HEK293 (cell line): ENCODE results near the gene SNAPC2.

ENCODE experiments used
- CTCF ChIA-PET: fragments of 350-600 bp; formaldehyde crosslinking; extraction: SDS; loops from one replicate; lab custom pipeline; 2021; ENCODE audit warnings: antibody characterized with exemption; lab: Yijun Ruan, JAX
- POLR2A ChIA-PET: fragments of 300-600 bp; formaldehyde crosslinking; extraction: SDS; loops from one replicate; lab custom pipeline; 2020; ENCODE audit warnings: antibody characterized with exemption, inconsistent platforms; lab: Yijun Ruan, JAX
- H3K27ac ChIP-seq: fragments of 200-500 bp; sonication (Bioruptor generic); 2 replicates; pipeline ENCODE4 v1.5.1; 2014; ENCODE audit warnings: low read depth, low read length, control low read depth, inconsistent platforms; ENCODE audit errors: extremely low read depth
- H3K36me3 ChIP-seq, 2 experiments: fragments of 200-500 bp in 1 of 2; sonication (Bioruptor generic) in 1 of 2; 1 replicate in 1 of 2; 2 replicates in 1 of 2; pipeline ENCODE4 v1.5.1; 2014 to 2017; ENCODE audit warnings: inconsistent platforms in 2 of 2, low read length in 2 of 2; ENCODE audit not compliant: control insufficient read depth in 2 of 2, insufficient read depth in 1 of 2
- H3K4me1 ChIP-seq: fragments of 200-500 bp; sonication (Bioruptor generic); 2 replicates; pipeline ENCODE4 v1.5.1; 2014; ENCODE audit warnings: mild to moderate bottlenecking, low read length, inconsistent platforms; ENCODE audit not compliant: control insufficient read depth, insufficient read depth
- H3K4me3 ChIP-seq: 2 replicates; pipeline ENCODE4 v1.5.1; 2011; ENCODE audit warnings: low read depth, mild to moderate bottlenecking, control low read depth, low read length, moderate library complexity
- H3K9me3 ChIP-seq: fragments of 200-500 bp; sonication (Bioruptor generic); 2 replicates; pipeline ENCODE4 v1.5.1; 2014; ENCODE audit warnings: low read depth, low read length, inconsistent platforms; ENCODE audit not compliant: control insufficient read depth, insufficient read depth
- GLIS1 ChIP-seq: fragments of 450-650 bp; formaldehyde crosslinking; IDR thresholded peaks from 2 replicates; pipeline ENCODE4 v1.5.1; 2016; ENCODE audit warnings: missing biosample characterization, missing genetic modification characterization
- KLF1 ChIP-seq: fragments of 450-650 bp; formaldehyde crosslinking; IDR thresholded peaks from 2 replicates; pipeline ENCODE4 v1.5.1; 2016; ENCODE audit warnings: missing biosample characterization, missing genetic modification characterization
- OVOL3 ChIP-seq: fragments of 450-650 bp; formaldehyde crosslinking; IDR thresholded peaks from 2 replicates; pipeline ENCODE4 v1.5.1; 2016; ENCODE audit warnings: missing biosample characterization, missing genetic modification characterization
- RBAK ChIP-seq: fragments of 450-650 bp; formaldehyde crosslinking; IDR thresholded peaks from 2 replicates; pipeline ENCODE4 v1.5.1; 2016; ENCODE audit warnings: missing biosample characterization, missing genetic modification characterization
- SP2 ChIP-seq: fragments of 450-650 bp; formaldehyde crosslinking; IDR thresholded peaks from 2 replicates; pipeline ENCODE4 v1.5.1; 2016; ENCODE audit warnings: missing biosample characterization, missing genetic modification characterization
- SP7 ChIP-seq: fragments of 450-650 bp; formaldehyde crosslinking; IDR thresholded peaks from 2 replicates; pipeline ENCODE4 v1.5.1; 2016; ENCODE audit warnings: missing biosample characterization, missing genetic modification characterization
- ZBTB48 ChIP-seq: fragments of 450-650 bp; formaldehyde crosslinking; IDR thresholded peaks from 2 replicates; pipeline ENCODE4 v1.5.1; 2016; ENCODE audit warnings: missing biosample characterization, missing genetic modification characterization
- ZBTB7A ChIP-seq: fragments of 450-650 bp; formaldehyde crosslinking; IDR thresholded peaks from 2 replicates; pipeline ENCODE4 v1.5.1; 2016; ENCODE audit warnings: low read depth, missing biosample characterization, missing genetic modification characterization
- ZNF146 ChIP-seq: fragments of 450-650 bp; formaldehyde crosslinking; IDR thresholded peaks from 2 replicates; pipeline ENCODE4 v1.5.1; 2016; ENCODE audit warnings: missing biosample characterization, missing genetic modification characterization
- ZNF23 ChIP-seq: fragments of 450-650 bp; formaldehyde crosslinking; IDR thresholded peaks from 2 replicates; pipeline ENCODE4 v1.5.1; 2016; ENCODE audit warnings: missing biosample characterization, missing genetic modification characterization, borderline replicate concordance
- ZNF266 ChIP-seq: fragments of 450-650 bp; formaldehyde crosslinking; IDR thresholded peaks from 2 replicates; pipeline ENCODE4 v1.5.1; 2016; ENCODE audit warnings: missing biosample characterization, missing genetic modification characterization, low read depth
- ZNF302 ChIP-seq: fragments of 450-650 bp; formaldehyde crosslinking; IDR thresholded peaks from 2 replicates; pipeline ENCODE4 v1.5.1; 2016; ENCODE audit warnings: missing biosample characterization, missing genetic modification characterization, low read depth
- ZNF423 ChIP-seq: fragments of 450-650 bp; formaldehyde crosslinking; IDR thresholded peaks from 2 replicates; pipeline ENCODE4 v1.5.1; 2016; ENCODE audit warnings: missing biosample characterization, missing genetic modification characterization
- ZNF426 ChIP-seq: fragments of 450-650 bp; formaldehyde crosslinking; IDR thresholded peaks from 2 replicates; pipeline ENCODE4 v1.5.1; 2017; ENCODE audit warnings: missing biosample characterization, missing genetic modification characterization, mild to moderate bottlenecking, inconsistent platforms, moderate library complexity
- ZNF548 ChIP-seq: fragments of 450-650 bp; formaldehyde crosslinking; IDR thresholded peaks from 2 replicates; pipeline ENCODE4 v1.5.1; 2016; ENCODE audit warnings: missing biosample characterization, missing genetic modification characterization
- ZNF571 ChIP-seq: fragments of 450-650 bp; formaldehyde crosslinking; IDR thresholded peaks from 2 replicates; pipeline ENCODE4 v1.5.0; 2017; ENCODE audit warnings: missing biosample characterization, missing genetic modification characterization
- ZNF585B ChIP-seq: fragments of 450-650 bp; formaldehyde crosslinking; IDR thresholded peaks from 2 replicates; pipeline ENCODE4 v1.5.1; 2016; ENCODE audit warnings: missing biosample characterization, missing genetic modification characterization
- ZNF596 ChIP-seq: fragments of 450-650 bp; IDR thresholded peaks from 2 replicates; pipeline ENCODE4 v1.5.0; 2018; ENCODE audit warnings: missing biosample characterization, mild to moderate bottlenecking, missing genetic modification characterization, moderate library complexity
- ZNF701 ChIP-seq: fragments of 450-650 bp; formaldehyde crosslinking; IDR thresholded peaks from 2 replicates; pipeline ENCODE4 v1.5.1; 2016; ENCODE audit warnings: missing biosample characterization, missing genetic modification characterization
- ZNF830 ChIP-seq: fragments of 450-650 bp; IDR thresholded peaks from 2 replicates; pipeline ENCODE4 v1.5.0; 2018; ENCODE audit warnings: missing biosample characterization, missing genetic modification characterization, low read depth, mild to moderate bottlenecking, moderate library complexity
- TF ChIP-seq, protein P1 (sequence below): fragments of 450-650 bp; formaldehyde crosslinking; IDR thresholded peaks from 2 replicates; pipeline ENCODE4 v1.5.1; 2017; ENCODE audit warnings: missing biosample characterization, missing genetic modification characterization
- TF ChIP-seq, protein P2 (sequence below): fragments of 450-650 bp; IDR thresholded peaks from 2 replicates; pipeline ENCODE4 v1.5.1; 2018; ENCODE audit warnings: missing biosample characterization, mild to moderate bottlenecking, missing genetic modification characterization

Gene SNAPC2

GRCh38 chr19:7968796-7969554 is 48.8 kb downstream of the SNAPC2 start:
- TF ChIP-seq ZBTB7A (tag by site-specific recombination) (no peak), KLF1 (tag by site-specific recombination) (peak; percentile 95)
- Histone ChIP-seq H3K4me1 (no peaks in the 10 kb centered on the region), H3K9me3 (no peaks in the 10 kb centered on the region), H3K27ac (no peak overlapping the region), H3K36me3 (peaks cover 46 to 90% of the 10 kb centered on the region in 2 experiments), H3K4me3 (no peak overlapping the region)
- CTCF ChIA-PET, result interaction anchor here (0.6 to 2.6 kb wide), 6 partner anchors 10 to 285 kb away, joined by 3 to 18 read pairs (median 4); no protein-coding TSS in a partner anchor
- POLR2A ChIA-PET, result interaction anchor here (1.6 kb wide), 1 partner anchor 26 kb away, joined by 4 read pairs; the partner anchor contains the start of gene TIMM44

GRCh38 chr19:7969555-7969939 is 49.4 kb downstream of the SNAPC2 start:
- ChIA-PET POLR2A (no interaction called here), CTCF (interaction anchor here (0.7 to 2.7 kb wide), 9 partner anchors 10 to 284 kb away, joined by 3 to 18 read pairs (median 4); partner anchors contain the start of gene TIMM44)
- Histone ChIP-seq H3K36me3 (peaks cover 41 to 90% of the 10 kb centered on the region in 2 experiments), H3K4me3 (no peak overlapping the region)
- no peak for TF ChIP-seq ZNF548
- TF ChIP-seq, protein P1, sequence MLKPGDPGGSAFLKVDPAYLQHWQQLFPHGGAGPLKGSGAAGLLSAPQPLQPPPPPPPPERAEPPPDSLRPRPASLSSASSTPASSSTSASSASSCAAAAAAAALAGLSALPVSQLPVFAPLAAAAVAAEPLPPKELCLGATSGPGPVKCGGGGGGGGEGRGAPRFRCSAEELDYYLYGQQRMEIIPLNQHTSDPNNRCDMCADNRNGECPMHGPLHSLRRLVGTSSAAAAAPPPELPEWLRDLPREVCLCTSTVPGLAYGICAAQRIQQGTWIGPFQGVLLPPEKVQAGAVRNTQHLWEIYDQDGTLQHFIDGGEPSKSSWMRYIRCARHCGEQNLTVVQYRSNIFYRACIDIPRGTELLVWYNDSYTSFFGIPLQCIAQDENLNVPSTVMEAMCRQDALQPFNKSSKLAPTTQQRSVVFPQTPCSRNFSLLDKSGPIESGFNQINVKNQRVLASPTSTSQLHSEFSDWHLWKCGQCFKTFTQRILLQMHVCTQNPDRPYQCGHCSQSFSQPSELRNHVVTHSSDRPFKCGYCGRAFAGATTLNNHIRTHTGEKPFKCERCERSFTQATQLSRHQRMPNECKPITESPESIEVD (tag by site-specific recombination), result no peak
- TF ChIP-seq OVOL3, result no peak
- TF ChIP-seq ZNF302, result no peak
- TF ChIP-seq ZNF830 (tag by site-specific recombination), result no peak
- no peak for TF ChIP-seq ZNF585B (tag by site-specific recombination)
- TF ChIP-seq, protein P2, sequence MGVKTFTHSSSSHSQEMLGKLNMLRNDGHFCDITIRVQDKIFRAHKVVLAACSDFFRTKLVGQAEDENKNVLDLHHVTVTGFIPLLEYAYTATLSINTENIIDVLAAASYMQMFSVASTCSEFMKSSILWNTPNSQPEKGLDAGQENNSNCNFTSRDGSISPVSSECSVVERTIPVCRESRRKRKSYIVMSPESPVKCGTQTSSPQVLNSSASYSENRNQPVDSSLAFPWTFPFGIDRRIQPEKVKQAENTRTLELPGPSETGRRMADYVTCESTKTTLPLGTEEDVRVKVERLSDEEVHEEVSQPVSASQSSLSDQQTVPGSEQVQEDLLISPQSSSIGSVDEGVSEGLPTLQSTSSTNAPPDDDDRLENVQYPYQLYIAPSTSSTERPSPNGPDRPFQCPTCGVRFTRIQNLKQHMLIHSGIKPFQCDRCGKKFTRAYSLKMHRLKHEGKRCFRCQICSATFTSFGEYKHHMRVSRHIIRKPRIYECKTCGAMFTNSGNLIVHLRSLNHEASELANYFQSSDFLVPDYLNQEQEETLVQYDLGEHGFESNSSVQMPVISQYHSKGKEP (tag by site-specific recombination), result no peak
- no peak for TF ChIP-seq ZNF266 (tag by site-specific recombination)
- TF ChIP-seq ZBTB48, result no peak
- no peak for TF ChIP-seq ZNF146 (tag by site-specific recombination)
- no peak for TF ChIP-seq ZNF596 (tag by site-specific recombination)
- no peak for TF ChIP-seq SP7 (tag by site-specific recombination)
- no peak for TF ChIP-seq ZNF423 (tag by site-specific recombination)
- no peak for TF ChIP-seq ZNF426 (tag by site-specific recombination)
- TF ChIP-seq ZNF701 (tag by site-specific recombination), result no peak
- no peak for TF ChIP-seq SP2 (tag by site-specific recombination)
- TF ChIP-seq GLIS1 (tag by site-specific recombination), result no peak
- TF ChIP-seq RBAK (tag by site-specific recombination), result no peak
- TF ChIP-seq ZNF571 (tag by site-specific recombination), result no peak
- TF ChIP-seq ZNF23, result no peak
- TF ChIP-seq, all 188 proteins: peak for 0
- Histone ChIP-seq H3K9me3 (no peaks in the 10 kb centered on the region), H3K4me1 (no peaks in the 10 kb centered on the region), H3K27ac (no peak overlapping the region)
